DOHH2 (cell line): ENCODE data around the gene CBLL1.

Experiments
- H3F3A ChIP-seq: fragments of 200-600 bp; sonication (generic), shearing (Covaris generic); 2 replicates; pipeline ENCODE4 v1.6.0; 2016; ENCODE audit warnings: antibody characterized with exemption, mild to moderate bottlenecking; ENCODE audit not compliant: control insufficient read depth, insufficient read depth
- H3K27ac ChIP-seq: fragments of 200-600 bp; sonication (generic); 2 replicates; pipeline ENCODE4 v1.5.1; 2014; ENCODE audit warnings: low read depth, mild to moderate bottlenecking, low read length, moderate library complexity
- H3K27me3 ChIP-seq: fragments of 200-600 bp; sonication (generic); 2 replicates; pipeline ENCODE4 v1.6.1; 2014; ENCODE audit warnings: mild to moderate bottlenecking, low read length, mixed read lengths; ENCODE audit not compliant: control insufficient read depth
- H3K36me3 ChIP-seq: fragments of 200-600 bp; sonication (generic); 2 replicates; pipeline ENCODE4 v1.6.1; 2014; ENCODE audit warnings: mild to moderate bottlenecking, low read length, moderate library complexity, mixed read lengths; ENCODE audit not compliant: control insufficient read depth
- H3K4me1 ChIP-seq: fragments of 200-600 bp; sonication (generic); 2 replicates; pipeline ENCODE4 v1.6.1; 2014; ENCODE audit warnings: mild to moderate bottlenecking, low read length, mixed read lengths; ENCODE audit not compliant: control insufficient read depth
- H3K4me2 ChIP-seq: fragments of 200-600 bp; sonication (generic); 2 replicates; pipeline ENCODE4 v1.6.0; 2014; ENCODE audit warnings: mild to moderate bottlenecking, low read length, moderate library complexity
- H3K4me3 ChIP-seq: fragments of 200-600 bp; sonication (generic); 2 replicates; pipeline ENCODE4 v1.5.1; 2014; ENCODE audit warnings: mild to moderate bottlenecking, low read length, mixed read lengths
- H3K79me2 ChIP-seq: fragments of 200-600 bp; sonication (generic); 2 replicates; pipeline ENCODE4 v1.6.1; 2014; ENCODE audit warnings: mild to moderate bottlenecking, low read length, mixed read lengths; ENCODE audit not compliant: control insufficient read depth
- H3K9me2 ChIP-seq: fragments of 200-600 bp; sonication (generic); replicated peaks from 2 replicates; pipeline ENCODE4 v1.6.1; 2014; ENCODE audit warnings: mild to moderate bottlenecking, low read length, mixed read lengths; ENCODE audit not compliant: control insufficient read depth
- H3K9me3 ChIP-seq: fragments of 200-600 bp; sonication (generic); 2 replicates; pipeline ENCODE4 v1.6.1; 2014; ENCODE audit warnings: antibody characterized with exemption, low read length, mixed read lengths; ENCODE audit not compliant: control insufficient read depth, insufficient read depth
- H4K20me1 ChIP-seq: fragments of 200-600 bp; sonication (generic); 2 replicates; pipeline ENCODE4 v1.6.0; 2014; ENCODE audit warnings: low read depth, mild to moderate bottlenecking, antibody characterized with exemption, low read length, moderate library complexity; ENCODE audit not compliant: control insufficient read depth, insufficient read depth
- EZH2phosphoT487 ChIP-seq: fragments of 200-600 bp; sonication (generic); IDR thresholded peaks from 2 replicates; pipeline ENCODE4 v1.6.1; 2017; ENCODE audit warnings: borderline replicate concordance, mild to moderate bottlenecking, antibody characterized with exemption, low read length, moderate library complexity, mixed read lengths
- TF ChIP-seq, protein P1 (sequence below): fragments of 200-600 bp; sonication (generic); IDR thresholded peaks from one replicate; pipeline ENCODE4 v1.5.1; 2014; ENCODE audit warnings: antibody characterized with exemption, mild to moderate bottlenecking, low read depth, low read length; ENCODE audit not compliant: poor library complexity, severe bottlenecking

Gene CBLL1

DNA sequence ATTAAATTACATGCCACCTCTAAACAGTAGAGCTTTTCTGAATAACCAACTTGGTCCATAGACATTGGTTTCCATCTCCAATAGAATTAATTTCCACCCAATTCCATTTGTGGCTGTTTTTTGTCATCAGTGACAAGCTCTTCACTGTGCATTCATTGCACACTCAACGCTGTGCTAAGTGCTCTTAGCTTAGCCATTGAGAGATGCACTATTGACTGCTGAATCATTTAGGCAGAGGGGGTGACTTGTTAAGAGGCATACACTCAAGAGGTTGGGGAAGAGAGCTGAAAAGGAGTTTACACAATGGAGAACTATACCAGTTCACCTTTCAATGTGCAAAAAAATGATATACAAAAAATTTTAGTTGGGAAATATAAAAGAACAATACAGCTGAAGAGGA is 31.9 kb upstream of the CBLL1 start:
- TF ChIP-seq, protein P1, sequence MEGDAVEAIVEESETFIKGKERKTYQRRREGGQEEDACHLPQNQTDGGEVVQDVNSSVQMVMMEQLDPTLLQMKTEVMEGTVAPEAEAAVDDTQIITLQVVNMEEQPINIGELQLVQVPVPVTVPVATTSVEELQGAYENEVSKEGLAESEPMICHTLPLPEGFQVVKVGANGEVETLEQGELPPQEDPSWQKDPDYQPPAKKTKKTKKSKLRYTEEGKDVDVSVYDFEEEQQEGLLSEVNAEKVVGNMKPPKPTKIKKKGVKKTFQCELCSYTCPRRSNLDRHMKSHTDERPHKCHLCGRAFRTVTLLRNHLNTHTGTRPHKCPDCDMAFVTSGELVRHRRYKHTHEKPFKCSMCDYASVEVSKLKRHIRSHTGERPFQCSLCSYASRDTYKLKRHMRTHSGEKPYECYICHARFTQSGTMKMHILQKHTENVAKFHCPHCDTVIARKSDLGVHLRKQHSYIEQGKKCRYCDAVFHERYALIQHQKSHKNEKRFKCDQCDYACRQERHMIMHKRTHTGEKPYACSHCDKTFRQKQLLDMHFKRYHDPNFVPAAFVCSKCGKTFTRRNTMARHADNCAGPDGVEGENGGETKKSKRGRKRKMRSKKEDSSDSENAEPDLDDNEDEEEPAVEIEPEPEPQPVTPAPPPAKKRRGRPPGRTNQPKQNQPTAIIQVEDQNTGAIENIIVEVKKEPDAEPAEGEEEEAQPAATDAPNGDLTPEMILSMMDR = no peak
- TF ChIP-seq EZH2phosphoT487 = no peak
- no peaks in the 10 kb centered on the region for H3K36me3 ChIP-seq
- H3K27me3 ChIP-seq = no peaks in the 10 kb centered on the region
- no peak overlapping the region for H3K4me2 ChIP-seq
- H3F3A ChIP-seq = no peaks in the 10 kb centered on the region
- H3K4me3 ChIP-seq = no peak overlapping the region
- no peaks in the 10 kb centered on the region for H3K9me3 ChIP-seq
- H3K79me2 ChIP-seq = no peaks in the 10 kb centered on the region
- H3K27ac ChIP-seq = no peak overlapping the region
- no peaks in the 10 kb centered on the region for H3K9me2 ChIP-seq
- no peaks in the 10 kb centered on the region for H4K20me1 ChIP-seq
- H3K4me1 ChIP-seq = no peaks in the 10 kb centered on the region

DNA sequence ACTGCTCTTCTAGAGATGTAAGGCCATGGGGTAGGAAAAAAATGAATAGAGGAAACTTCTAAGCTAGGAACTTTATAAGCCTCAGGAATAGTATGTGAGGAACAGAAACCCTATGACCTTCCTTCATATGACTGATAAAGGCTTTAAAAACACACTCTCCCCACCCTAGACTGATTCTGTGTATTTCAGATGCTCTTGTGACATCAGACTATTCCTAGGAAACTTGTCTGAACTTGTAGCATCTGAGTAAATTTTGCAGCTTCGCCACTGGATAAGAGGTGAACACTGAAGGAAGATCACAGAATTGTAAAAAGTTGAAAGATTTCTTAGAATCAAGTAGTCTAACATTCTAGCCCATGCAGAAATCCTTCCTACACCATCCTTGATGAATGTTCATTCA is 31.0 kb upstream of the CBLL1 start:
- TF ChIP-seq, protein P1 = no peak
- no peak for TF ChIP-seq EZH2phosphoT487
- Histone ChIP-seq H3K4me2 (no peak overlapping the region), H3K9me2 (no peaks in the 10 kb centered on the region), H3K9me3 (no peaks in the 10 kb centered on the region), H4K20me1 (no peaks in the 10 kb centered on the region), H3K36me3 (no peaks in the 10 kb centered on the region), H3K4me1 (no peaks in the 10 kb centered on the region), H3K79me2 (no peaks in the 10 kb centered on the region), H3K27me3 (no peaks in the 10 kb centered on the region; the same call in 1 of the 2 replicates), H3F3A (no peaks in the 10 kb centered on the region), H3K27ac (no peak overlapping the region), H3K4me3 (no peak overlapping the region)

DNA sequence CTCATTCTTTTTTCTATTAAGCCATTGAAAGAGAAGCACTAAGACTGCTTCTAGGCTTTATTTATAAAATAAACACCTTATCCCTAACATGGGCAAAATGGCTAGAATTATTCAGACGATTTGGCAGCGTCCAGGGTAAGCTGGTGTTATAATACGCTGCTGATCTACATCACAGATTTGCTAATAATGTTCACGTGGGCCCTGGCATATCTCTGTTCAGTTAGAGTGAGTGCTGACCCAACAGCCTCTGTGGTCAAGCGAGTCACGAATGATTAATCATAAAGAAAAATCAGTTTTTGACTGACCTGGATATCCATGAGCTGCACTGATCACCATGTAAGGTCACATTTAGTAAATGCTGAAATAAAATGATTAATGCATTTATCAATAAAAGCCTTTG is 28.4 kb upstream of the CBLL1 start:
- Histone ChIP-seq H3K9me3 (no peaks in the 10 kb centered on the region), H3K9me2 (no peaks in the 10 kb centered on the region), H3K36me3 (no peaks in the 10 kb centered on the region), H3K79me2 (no peaks in the 10 kb centered on the region), H3K4me1 (no peaks in the 10 kb centered on the region), H4K20me1 (no peaks in the 10 kb centered on the region), H3K27ac (no peak overlapping the region), H3K4me3 (no peak overlapping the region), H3F3A (no peaks in the 10 kb centered on the region), H3K27me3 (peaks cover 10% of the 10 kb centered on the region), H3K4me2 (no peak overlapping the region)
- TF ChIP-seq, protein P1 = no peak
- no peak for TF ChIP-seq EZH2phosphoT487
